ENCODE data around the gene TTC28. TPM values are rescaled to one million over a fixed set of nuclear protein-coding genes. Genes with fewer than 3 reads are reported as not detected.

Gene TTC28
- total RNA-seq, 1 experiment from 2014 or later: 7.6 TPM

DNA sequence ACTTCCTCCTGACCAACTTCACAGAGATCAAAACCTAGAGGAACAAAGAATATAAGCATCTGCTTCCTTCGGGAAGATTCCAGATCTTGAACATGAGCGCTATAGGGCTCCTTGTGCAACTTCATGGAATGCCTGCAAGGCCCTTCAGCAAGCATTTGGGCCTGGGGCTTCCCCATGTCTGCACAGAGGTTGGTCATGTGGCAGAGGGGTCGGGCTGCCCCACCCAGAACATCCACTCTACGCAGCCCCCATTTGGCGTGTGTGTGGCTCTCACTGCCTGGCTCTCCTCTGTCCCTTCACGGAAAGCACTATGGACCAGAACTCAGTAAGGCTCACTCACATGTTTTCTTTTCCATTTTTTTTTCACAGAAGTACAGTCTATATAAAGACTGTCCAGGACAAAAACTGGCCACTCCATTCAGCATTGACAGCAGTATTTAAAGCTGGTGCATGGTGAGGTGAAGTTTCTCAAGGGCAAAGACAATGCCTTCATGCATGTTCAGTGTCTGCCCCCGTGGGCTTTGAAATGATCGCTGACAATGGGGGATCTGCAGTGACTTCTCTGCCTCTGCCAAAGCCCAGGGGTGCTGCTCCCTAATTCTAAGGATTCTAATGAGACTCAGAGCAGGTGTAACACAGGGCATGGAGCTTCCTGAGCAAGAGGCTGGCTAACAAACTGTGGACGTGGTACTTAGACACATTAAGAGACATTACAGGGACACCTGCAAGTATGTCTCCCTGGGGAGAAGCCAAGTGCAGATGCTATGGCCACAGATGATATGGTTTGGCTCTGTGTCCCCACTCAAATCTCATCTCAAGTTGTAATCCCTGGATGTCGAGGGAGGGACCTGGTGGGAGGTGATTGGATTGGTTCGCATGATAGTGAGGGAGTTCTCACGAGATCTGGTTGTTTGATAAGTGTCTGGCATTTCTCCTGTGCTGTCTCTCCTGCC lies 694.0 kb downstream of the TTC28 start:
- no peak for DNase-seq (ENCODE audit: low spot score)
- in situ Hi-C loops (cut with HindIII; ENCODE audit: low sequenced_read_pairs): no loop called here

DNA sequence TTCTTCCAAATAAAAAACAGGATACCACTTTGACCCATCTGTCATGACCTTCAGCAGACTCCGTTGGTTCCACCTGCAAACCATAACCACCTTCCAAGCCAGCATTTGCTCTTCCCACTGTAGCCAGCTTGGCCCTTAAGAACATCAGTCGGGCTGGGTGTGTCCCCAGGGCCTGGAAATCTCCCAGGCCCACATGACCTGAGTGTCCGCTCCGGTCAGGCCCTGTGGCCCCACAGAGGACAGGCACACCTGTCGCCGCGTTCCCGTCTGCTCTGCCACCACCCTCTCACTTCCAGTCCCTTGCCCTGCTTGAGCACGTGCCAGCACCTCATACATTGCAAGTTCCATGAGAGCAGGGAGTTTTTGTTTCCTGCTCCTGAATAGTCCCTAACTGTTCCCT lies 694.9 kb downstream of the TTC28 start:
- in situ Hi-C loops (cut with HindIII; ENCODE audit: low sequenced_read_pairs): no loop called here
- no peak for DNase-seq (ENCODE audit: low spot score)

DNA sequence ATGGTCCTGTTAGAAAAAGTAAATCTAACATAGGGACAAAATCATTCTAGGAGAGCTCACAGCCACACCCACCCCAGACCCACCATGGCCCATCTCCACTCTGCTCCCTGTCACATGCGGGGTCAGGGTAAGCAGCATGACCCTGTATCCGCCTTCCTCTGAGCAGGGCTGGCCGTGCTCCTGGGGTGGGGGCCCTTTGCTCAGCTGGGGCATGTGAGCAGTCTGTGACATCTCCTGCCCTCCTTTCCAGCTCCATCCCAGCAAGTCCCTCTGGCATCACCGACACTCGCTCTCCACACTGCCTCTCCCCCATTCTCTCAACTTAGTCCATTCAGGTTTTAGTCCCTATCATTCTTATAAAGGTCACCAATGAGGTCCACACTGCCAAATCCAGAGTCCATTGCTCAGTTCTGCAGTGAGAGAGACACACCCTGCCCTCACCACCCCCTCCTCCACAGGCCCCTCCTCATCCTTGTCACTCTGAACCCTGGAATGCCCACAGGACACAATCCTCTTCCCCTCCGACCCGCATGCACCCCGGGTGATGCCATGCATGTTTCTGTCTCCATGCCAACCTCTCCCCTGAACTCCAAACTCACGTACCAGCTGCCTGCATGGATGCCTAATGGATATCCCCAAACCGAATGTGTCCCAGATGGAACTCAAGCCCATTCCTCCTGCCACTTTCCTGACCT lies 695.5 kb downstream of the TTC28 start:
- DNase-seq (ENCODE audit: low spot score): no peak
- in situ Hi-C loops (cut with HindIII; ENCODE audit: low sequenced_read_pairs): no loop called here

DNA sequence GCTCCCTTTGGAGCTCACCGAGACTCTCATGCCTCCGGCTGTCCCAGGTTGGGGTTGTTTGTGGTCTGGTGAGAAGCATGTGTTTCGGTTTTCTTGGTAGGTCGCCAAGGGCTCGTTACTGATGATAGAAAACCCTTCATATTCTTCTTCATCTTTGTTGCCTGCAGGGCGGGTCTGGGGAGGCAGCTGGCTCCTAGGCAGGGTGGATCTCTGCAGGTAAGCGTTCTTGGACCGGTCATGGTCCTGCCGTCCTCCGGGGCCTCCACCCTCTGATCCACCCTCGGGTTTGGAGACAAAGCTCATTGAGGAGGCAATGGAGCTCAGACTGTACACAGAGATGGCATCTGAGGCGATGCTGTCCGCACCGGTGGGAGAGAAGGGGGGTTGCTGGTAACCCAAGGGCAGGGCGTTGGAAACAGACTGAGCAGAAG lies 696.3 kb downstream of the TTC28 start:
- in situ Hi-C loops (cut with HindIII; ENCODE audit: low sequenced_read_pairs): no loop called here
- peak; percentile 17 for DNase-seq (ENCODE audit: low spot score)

DNA sequence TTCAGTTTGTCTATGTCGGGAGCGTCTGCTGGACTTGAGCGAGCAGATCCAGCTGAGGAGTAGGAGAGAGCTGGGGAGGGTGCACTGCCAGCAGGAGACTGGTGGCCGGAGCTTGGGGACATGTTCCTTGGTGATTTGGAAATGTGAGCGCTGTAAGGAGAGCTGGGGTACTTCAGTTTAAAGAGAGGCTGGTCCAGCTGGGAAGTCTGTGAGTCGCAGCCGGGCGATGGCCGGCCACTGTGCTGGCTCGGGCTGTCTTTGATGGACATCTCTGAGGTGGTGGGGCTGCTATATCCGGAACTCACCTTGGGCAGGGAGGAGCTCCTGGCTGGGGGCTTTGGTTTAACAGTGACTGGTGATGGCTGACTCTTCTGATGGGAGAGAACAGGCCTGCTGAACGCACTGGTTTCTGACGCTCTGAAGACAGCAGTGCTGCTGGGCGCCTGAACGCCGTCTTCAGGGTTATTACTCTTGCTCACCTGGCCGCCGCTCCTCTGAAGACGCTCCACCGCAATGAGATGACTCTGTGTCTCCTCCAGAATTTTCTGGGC lies 696.9 kb downstream of the TTC28 start:
- no peak for DNase-seq (ENCODE audit: low spot score)
- in situ Hi-C loops (cut with HindIII; ENCODE audit: low sequenced_read_pairs): no loop called here

DNA sequence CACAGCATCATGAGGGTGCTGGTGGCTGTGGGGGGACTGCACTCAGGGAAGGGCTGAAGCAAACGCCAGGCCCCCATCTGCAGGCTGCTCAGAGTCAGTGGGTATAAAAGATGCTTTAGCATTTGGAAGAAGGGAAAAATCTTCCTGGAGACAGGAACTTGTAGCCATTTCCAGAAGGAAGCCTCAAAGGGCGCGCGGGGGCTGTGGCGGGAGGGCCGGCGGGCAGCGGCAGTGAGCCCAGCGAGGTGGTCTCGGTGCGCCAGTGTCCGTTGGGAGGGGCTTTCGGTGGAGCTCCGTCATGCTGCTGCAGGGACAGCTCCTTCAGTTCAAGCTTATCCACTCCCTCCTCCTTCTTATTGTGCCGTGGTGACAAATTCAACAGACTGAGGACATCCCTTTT lies 697.5 kb downstream of the TTC28 start:
- DNase-seq (ENCODE audit: low spot score): no peak
- in situ Hi-C loops (cut with HindIII; ENCODE audit: low sequenced_read_pairs): no loop called here

DNA sequence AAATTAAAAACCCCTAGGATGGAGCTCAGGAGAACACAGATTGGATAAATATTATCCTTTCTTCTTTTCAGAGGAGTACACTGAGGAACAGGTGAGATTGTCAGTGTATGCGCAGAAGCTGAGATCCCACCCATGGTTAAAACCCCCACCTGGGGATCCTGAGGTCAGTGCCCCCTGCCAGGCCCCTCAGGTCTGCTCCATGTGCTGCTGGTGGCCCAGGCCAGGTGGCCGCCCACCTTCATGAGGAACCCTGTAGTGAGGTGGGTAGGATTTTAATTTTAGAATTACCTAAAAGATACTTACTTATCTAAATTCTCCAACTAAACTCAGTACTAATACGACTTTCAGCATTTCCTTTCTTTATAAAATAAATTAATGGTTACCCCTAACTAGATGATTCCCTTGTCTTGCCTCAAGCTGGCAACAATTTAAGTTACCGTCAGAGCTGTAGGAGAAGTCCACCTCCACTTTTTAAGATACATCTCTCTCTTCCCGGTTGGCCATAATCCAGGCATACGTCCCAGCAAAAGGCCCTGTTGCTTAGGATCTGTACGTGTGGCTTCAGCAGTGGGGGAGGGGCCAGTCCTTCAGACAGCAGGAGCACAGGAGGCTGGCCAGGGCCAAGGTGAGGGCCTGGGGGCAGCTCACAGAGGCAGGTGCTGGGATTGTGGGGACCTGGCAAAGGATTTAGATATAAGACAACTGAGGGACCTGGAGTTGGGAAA lies 699.1 kb downstream of the TTC28 start:
- in situ Hi-C loops (cut with HindIII; ENCODE audit: low sequenced_read_pairs): no loop called here

DNA sequence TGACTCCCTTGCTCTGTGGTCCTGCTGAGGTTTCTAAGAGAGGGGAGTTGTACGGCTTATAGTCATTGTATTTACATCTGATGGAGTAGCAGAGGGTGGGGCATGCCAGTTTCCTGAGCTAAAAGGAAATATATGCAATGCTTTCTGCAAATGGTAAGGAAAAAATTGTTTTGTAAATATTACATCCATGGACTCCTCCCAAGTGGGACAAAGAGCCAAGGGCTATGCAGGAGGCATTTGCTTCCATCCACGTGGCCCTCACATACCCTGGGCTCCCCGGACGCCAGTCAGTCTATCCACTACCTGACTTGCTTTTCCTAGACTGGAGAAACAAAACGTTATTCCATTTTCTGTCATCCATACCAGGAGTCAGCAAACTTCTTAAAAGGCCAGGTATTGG lies 700.8 kb downstream of the TTC28 start:
- in situ Hi-C loops (cut with HindIII; ENCODE audit: low sequenced_read_pairs): no loop called here
- no peak for DNase-seq (ENCODE audit: low spot score)

More for the DNA sequence above, 699.1 kb downstream of the TTC28 start:
- DNase-seq (ENCODE audit: low spot score): no peak

DNA sequence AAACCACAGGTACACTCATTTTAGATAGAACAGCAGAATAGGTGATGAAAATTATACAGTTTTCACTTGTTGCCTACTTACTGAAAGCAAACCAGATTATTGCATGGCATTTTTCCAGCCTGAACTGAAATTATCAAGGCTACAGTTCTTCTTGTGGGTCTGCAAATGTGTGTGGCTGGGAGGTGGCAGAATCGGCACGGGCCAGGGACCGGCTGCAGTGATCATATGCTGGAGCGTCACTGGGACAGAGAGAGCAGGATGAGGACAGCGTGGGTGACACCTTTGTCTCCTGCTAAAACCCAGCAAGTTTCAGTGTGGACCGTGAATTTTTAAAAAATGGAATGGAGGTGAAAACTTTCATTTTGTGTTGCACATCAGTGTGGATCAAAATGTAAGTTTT lies 701.3 kb downstream of the TTC28 start:
- in situ Hi-C loops (cut with HindIII; ENCODE audit: low sequenced_read_pairs): no loop called here
- DNase-seq (ENCODE audit: low spot score): no peak

DNA sequence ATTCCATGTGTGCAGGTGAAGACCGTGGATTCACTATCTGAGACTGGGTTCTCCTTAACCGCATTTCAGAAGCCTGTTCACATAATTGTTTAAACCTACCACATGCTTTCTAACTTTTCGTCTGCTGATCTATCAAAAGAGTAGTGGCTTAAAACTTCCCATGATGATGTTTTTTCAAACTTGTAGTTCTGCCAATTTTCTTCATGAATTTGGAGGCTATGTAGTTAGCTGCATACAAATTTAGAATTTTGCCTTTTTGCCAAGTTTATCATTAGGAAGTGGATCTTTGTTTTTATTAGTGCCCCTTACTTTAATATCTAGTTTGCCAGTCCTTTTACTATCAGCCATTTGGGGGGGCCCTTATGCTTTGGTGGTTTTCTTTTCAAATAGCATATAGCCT lies 703.1 kb downstream of the TTC28 start:
- no peak for DNase-seq (ENCODE audit: low spot score)
- in situ Hi-C loops (cut with HindIII; ENCODE audit: low sequenced_read_pairs): no loop called here

DNA sequence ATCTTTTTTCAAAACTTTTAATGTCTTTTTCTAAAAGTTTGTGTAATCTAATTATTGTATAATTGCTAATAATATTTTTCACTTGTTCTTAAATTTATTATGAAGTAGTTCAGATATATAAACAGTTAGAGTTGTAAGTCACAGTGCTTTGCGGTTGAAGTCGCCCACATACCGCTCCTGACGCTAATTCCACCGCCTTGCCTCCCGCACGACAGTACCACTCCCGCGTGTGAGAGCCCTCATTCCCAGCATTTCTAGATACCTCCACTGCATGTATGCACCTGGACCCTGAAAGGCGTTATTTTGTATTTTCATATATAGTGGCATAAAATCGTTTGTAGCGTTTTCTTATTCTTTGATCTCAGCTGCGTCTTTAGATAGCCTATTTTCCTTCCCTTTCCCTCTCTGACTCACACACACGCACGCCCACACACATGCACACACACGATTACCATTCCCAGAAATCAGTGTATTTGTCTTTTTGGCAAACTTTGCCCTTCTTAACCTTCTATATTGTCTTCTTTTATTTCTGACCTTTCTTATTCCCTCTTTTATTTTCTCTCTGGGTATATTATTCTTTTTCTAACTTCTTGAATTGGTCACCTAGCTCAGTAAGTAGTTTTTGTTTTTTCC lies 704.1 kb downstream of the TTC28 start:
- DNase-seq (ENCODE audit: low spot score): no peak
- in situ Hi-C loops (cut with HindIII; ENCODE audit: low sequenced_read_pairs): no loop called here

DNA sequence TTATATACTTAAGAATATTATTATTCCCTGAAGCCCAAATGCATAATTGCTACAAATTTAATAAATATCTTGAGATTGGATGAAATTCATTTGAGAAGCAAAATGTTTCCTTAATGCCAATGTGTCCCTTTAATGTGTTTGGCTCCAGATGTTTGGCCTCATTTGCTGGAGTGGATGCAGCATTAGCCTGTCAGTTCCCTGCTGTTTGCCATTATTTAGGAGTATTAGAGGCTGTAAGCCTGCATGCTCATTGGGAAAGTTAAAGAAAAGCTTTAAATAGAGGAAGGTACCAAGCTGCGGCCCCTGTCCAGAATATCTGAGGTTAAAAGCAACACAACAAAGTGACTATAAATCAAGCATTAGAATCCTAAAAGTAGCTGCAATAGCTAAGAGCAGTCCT lies 705.8 kb downstream of the TTC28 start:
- no peak for DNase-seq (ENCODE audit: low spot score)
- in situ Hi-C loops (cut with HindIII; ENCODE audit: low sequenced_read_pairs): no loop called here

DNA sequence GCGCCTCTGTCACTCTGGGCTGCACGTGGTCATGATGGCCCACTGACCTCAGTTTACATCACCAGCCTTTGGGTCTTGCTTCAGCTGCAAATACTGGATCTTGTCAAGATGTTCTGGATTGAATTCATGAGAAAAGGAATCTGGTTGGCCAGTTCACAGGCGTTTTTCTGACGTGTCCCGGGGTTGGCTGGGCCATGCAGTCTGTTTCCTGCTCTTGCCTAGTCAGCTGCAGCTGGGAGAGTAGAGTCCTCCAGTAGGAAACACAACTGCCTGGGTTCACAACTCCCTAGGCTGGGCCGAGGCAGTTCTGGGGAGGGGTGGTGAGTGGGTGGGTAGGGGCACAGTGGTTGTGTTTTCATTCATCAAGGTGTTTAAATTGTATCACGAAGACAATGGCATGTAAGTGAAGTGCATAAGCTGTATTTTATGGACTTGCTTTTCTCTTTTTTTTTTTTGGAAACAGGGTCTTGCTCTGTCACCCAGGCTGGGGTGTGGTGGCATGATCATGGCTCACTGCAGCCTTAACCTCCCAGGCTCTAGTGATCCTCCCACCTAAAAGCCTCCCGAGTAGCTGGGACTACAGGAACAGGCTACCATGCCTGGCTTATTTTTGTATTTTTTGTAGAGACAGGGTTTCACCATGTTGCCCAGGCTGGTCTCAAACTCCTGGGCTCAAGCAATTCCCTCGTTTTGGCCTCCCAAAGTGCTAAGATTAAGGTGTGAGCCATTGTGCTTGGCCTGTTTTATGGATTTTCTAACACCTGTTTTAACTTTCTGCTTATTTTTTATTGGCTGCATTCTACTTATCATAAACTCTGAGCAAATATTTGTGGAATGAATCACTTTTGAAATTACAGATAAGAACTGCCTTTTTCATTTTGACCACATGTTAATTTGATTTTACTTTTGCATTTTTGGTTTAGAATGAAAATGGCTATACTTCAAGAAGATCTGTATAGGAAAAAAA lies 706.6 kb downstream of the TTC28 start:
- DNase-seq (ENCODE audit: low spot score): no peak
- in situ Hi-C loops (cut with HindIII; ENCODE audit: low sequenced_read_pairs): no loop called here

DNA sequence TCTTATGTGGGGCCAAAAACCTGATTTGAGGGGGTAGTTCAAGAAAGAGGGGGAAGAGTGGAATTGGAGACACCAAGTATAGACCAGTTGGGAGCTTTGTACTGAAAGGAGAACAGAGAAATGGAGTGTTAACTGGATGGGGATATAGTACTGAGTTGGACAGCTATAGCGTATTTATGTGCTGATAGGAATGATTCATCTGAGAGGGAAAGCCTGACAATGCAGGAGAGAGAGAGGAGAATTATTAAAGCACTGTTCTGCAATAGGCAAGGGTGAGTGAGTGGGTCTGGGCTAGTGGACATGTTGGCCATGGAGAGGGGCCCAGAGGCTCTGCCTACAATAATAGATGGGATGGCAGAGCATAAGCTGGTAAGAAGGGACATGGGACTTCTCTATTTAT lies 707.7 kb downstream of the TTC28 start:
- in situ Hi-C loops (cut with HindIII; ENCODE audit: low sequenced_read_pairs): no loop called here
- DNase-seq (ENCODE audit: low spot score): no peak

DNA sequence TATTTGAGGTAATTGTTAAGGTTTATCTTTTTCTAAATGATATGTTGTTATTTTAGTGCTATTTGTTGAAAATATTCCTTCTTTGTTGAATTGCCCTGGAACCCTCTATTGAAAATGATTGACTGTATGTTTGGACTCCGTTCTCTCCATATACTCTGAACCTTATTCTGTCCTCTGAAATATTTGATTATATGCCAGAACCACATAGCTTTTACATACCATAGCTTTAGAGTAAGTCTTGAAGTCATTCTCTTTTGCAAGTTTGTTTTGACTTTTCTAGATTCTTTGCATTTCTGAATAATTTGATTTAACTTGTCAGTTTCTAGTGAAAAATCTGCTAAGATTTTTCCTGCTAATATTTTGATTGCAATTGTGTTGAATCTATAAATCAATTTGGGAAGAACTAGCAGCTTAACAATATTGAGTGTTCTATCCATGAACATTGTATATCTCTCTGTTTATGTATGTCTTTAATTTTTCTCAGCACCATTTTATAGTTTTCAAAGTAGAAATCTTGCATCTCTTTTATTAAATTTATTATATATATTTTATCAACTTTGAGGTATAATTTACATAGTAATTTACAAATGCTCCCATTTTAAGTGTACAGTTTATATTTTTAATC lies 708.9 kb downstream of the TTC28 start:
- in situ Hi-C loops (cut with HindIII; ENCODE audit: low sequenced_read_pairs): no loop called here
- no peak for DNase-seq (ENCODE audit: low spot score)

DNA sequence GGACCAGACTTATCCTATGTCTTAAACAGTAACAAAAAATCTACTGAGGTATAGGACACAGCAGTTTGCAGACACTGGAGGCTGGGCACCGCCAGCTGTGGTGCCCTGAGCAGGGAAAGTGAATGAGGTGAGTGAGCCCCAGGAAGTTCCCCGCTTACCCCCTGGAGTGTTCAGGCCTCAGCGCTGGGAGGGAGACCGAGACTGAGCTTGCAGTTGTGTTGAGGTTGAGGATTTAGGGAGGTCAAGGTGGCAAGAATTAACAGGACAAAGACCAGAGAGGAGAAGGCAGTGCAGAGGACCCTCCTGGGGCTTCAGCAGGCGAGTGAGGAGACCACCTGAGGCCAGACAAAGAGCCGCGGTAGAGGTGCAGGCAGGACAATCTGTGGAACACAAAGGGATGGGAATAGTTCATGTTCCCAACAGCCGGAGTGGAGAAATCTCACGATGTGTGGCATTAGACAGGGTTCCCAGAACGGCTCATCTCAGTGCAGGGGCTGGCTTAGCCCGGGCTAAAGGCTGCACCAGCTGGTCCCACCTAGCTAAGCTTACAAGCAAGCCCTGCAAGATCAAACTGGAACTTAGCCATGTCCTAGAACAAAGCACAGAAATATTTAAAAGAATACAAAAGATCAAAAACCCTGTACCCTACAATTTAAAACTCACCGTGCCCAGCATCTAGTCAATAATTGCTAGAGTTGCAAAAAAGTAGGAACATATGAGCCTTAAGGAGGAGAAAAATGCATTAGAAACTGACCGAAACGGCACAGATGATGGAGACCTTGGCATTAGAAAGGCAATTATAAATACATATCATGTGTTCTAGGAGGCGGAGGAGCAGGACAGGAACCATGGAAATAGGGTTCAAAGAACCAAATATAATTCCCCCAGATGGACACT lies 713.2 kb downstream of the TTC28 start:
- no peak for DNase-seq (ENCODE audit: low spot score)
- in situ Hi-C loops (cut with HindIII; ENCODE audit: low sequenced_read_pairs): no loop called here

Data from G401 (cell line).